A549 treated with AZD9567 at 1 μM for 4 hours (cell line): ENCODE data around the gene DCAF4. TPM values are rescaled to one million over a fixed set of nuclear protein-coding genes. Genes with fewer than 3 reads are reported as not detected.

Experiments
- total RNA-seq: library from RNA; stranded (reverse); fragments of 200-300 nt; extraction: Qiagen RNA extraction; gene quantifications from 5 replicates; pipeline ENCODE4 v1.2.3, GENCODE V29; 2022; ENCODE audit not compliant: insufficient read depth

Gene DCAF4
- 22.4 to 33.5 TPM (median 29.0 TPM) in 5 replicates for total RNA-seq

GRCh38 chr14:72926292-72927028, at the start of gene DCAF4:
DCAF4 (plus strand) TSS chr14:72926464; CDS start chr14:72937979, 11,515 bp downstream.

GRCh38 chr14:72893636-72894322, 32.5 kb upstream of the DCAF4 start, which contains the start of gene DPF3:
DPF3 (minus strand) TSS chr14:72894101; CDS start chr14:72894088, 13 bp downstream.

Other genes starting within 250 kb of the DCAF4 start
- gene DPF3, start 32.4 kb upstream of the DCAF4 start, total RNA-seq = 0.06 to 0.22 TPM (median 0.11 TPM) in 4 of 5 replicates, not detected in the other
- gene ZFYVE1, start 100.6 kb downstream of the DCAF4 start, total RNA-seq = 8.6 to 11.0 TPM (median 10.5 TPM) in 5 replicates
- gene RBM25, start 132.1 kb downstream of the DCAF4 start, total RNA-seq = 48.3 to 58.7 TPM (median 54.9 TPM) in 5 replicates
- 57.4 to 99.9 TPM (median 63.8 TPM) in 5 replicates for gene PSEN1, start 210.0 kb downstream of the DCAF4 start, total RNA-seq